ENCODE data around the gene HAUS7. TPM values are rescaled to one million over a fixed set of nuclear protein-coding genes. Genes with fewer than 3 reads are reported as not detected.

Gene HAUS7
- total and polyA plus RNA-seq, 2 of the 8 experiments (the other 6 are each of a cell fraction or from before 2014, with no cell fraction given): 45.4 to 54.0 TPM

DNA sequence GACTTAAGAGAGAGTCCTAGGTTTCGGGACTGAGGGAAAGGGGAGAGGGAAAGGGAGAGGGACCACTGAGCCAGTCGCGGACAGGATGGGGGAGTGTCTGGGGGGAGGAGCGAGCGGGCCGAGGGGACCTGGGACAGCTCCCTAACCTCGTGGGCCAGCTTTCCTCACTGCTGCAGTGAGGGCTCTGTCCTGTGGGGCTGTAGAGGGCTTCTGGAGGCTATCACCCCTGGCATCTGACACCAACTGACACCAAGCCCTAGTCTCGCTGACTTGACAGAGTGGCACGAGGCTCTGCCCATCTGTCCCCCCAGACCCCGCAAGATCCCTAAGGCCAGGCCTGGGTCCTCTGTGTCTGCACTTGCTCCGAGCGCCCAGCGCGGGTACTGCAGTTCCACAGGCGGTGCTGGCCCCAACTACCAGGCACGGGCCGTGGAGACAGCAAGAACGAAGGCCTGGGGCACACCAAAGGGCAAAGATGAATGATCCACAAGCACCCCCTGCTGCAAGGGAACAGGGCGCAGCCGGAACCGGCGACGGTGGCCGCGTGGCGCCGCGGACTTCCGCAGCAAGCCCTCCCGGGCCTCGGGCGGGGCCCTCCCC is 465 bp downstream of the HAUS7 start:
- no peak overlapping the region for H4K91ac ChIP-seq (replicated peaks; ENCODE audit: insufficient read length, low read length)
- no peak overlapping the region for H2BK15ac ChIP-seq (ENCODE audit: low read length)
- no peak overlapping the region for H2BK5ac ChIP-seq (ENCODE audit: low read depth, low read length)
- H3K79me2 ChIP-seq (ENCODE audit: control insufficient read depth in 1 of 2, insufficient read depth in 2 of 2, low read length in 2 of 2): peaks cover 0 to 4% of the 10 kb centered on the region in 2 experiments; a peak in 1 of 4 replicates
- TF ChIP-seq SIN3A (conservative IDR thresholded peaks at IDR 0.05 in 1 of 2, IDR thresholded peaks at IDR 0.05 in 1 of 2; ENCODE audit: low read depth in 1 of 2, low read length in 2 of 2): peak in 1 of 2 experiments; percentile 95
- TF ChIP-seq RXRA (IDR thresholded peaks at IDR 0.05; ENCODE audit: insufficient read depth, low read depth, low read length): no peak
- peak; percentile 77 for TF ChIP-seq MAX (IDR thresholded peaks at IDR 0.05)
- TF ChIP-seq SAP30 (IDR thresholded peaks at IDR 0.05; ENCODE audit: insufficient read depth, insufficient replicate concordance, low read length): peak; percentile 86
- H3K4me2 ChIP-seq (ENCODE audit: insufficient read depth in 1 of 2, low read depth in 2 of 2, low read length in 2 of 2): peak overlapping the region; percentile 83 to 88
- no peak overlapping the region for H2AFZ ChIP-seq (ENCODE audit: low read length)
- H3K18ac ChIP-seq (ENCODE audit: extremely low read depth, low read length): no peak overlapping the region
- peaks cover 3% of the 10 kb centered on the region; the same call in 1 of the 2 replicates for H3K79me1 ChIP-seq (ENCODE audit: low read depth, low read length)
- H3K9ac ChIP-seq (replicated peaks in 1 of 4; ENCODE audit: extremely low read depth in 1 of 4, low read depth in 3 of 4, low read length in 3 of 4): peak overlapping the region; percentile 51 to 79 (median 70); a peak in 6 of 7 replicates
- CTCF ChIA-PET (ENCODE audit: partially characterized antibody): interaction anchor here (0.7 to 7.6 kb wide), 8 partner anchors 9 to 133 kb away, joined by 3 to 84 read pairs (median 16); no protein-coding TSS in a partner anchor
- H3K4ac ChIP-seq (replicated peaks; ENCODE audit: insufficient read length, low read depth, low read length): no peak overlapping the region
- H4K8ac ChIP-seq (ENCODE audit: extremely low read depth, insufficient read depth, low read length): peak overlapping the region; percentile 79; the same call in 1 of the 2 replicates
- H2BK12ac ChIP-seq (ENCODE audit: low read depth, low read length): no peak overlapping the region
- 2% methylated on average over 8 of the region's 32 CpGs; no CpG with 5 or more reads in 1 of the 2 experiments for WGBS, 2 experiments (ENCODE audit: extremely low coverage in 1 of 2, insufficient coverage in 1 of 2, insufficient read length in 1 of 2, insufficient replicate concordance in 2 of 2, low coverage in 1 of 2, low lambda C conversion rate in 2 of 2, missing lambda C conversion rate in 1 of 2)
- H3K9me3 ChIP-seq (ENCODE audit: insufficient read depth in 2 of 2, low read depth in 1 of 2, low read length in 1 of 2): no peaks in the 10 kb centered on the region
- H3K4me3 ChIP-seq (ENCODE audit: extremely low read depth in 1 of 4, insufficient read depth in 2 of 4, low read depth in 3 of 4, low read length in 4 of 4): peak overlapping the region; percentile 53 to 82 (median 76)
- H2BK20ac ChIP-seq (ENCODE audit: low read length): no peak overlapping the region
- no peak overlapping the region for H3K56ac ChIP-seq (replicated peaks; ENCODE audit: insufficient read length, low read depth, low read length)
- no peak overlapping the region for H3K23ac ChIP-seq (ENCODE audit: insufficient read length)
- H3K36me3 ChIP-seq (ENCODE audit: control insufficient read depth in 2 of 4, insufficient read depth in 4 of 4, low read length in 3 of 4): peaks cover 0 to 2% (median under 1%) of the 10 kb centered on the region in 4 experiments; a peak in 3 of 8 replicates
- H4K5ac ChIP-seq (ENCODE audit: insufficient read length, low read depth, low read length): no peak overlapping the region
- H3K14ac ChIP-seq (ENCODE audit: insufficient read length): no peak overlapping the region
- H3K27me3 ChIP-seq (replicated peaks in 1 of 4; ENCODE audit: control insufficient read depth in 3 of 4, extremely low read depth in 1 of 4, insufficient read depth in 3 of 4, low read length in 3 of 4): peaks cover 0 to 8% (median 5%) of the 10 kb centered on the region in 4 experiments; a peak in 5 of 7 replicates
- no peak for DNase-seq (ENCODE audit: low read depth in 1 of 2, low spot score in 2 of 2)
- H3K4me1 ChIP-seq (replicated peaks in 1 of 4; ENCODE audit: control insufficient read depth in 3 of 4, insufficient read depth in 4 of 4, low read length in 3 of 4): peaks cover 0 to 6% (median 0%) of the 10 kb centered on the region in 4 experiments; a peak in 1 of 7 replicates
- no peak overlapping the region for H2BK120ac ChIP-seq (replicated peaks; ENCODE audit: low read depth, low read length)
- no peak for FAIRE-seq
- POLR2A ChIA-PET (ENCODE audit: partially characterized antibody): interaction anchor here (0.7 to 1.2 kb wide), 2 partner anchors 26 to 37 kb away, joined by 3 read pairs; no protein-coding TSS in a partner anchor
- H2AK5ac ChIP-seq (ENCODE audit: low read depth, low read length): no peak overlapping the region
- peaks cover 0 to 4% of the 10 kb centered on the region in 2 experiments for H4K20me1 ChIP-seq (replicated peaks in 1 of 2; ENCODE audit: control insufficient read depth in 1 of 2, insufficient read depth in 2 of 2, low read length in 2 of 2)
- no peak overlapping the region for H3K27ac ChIP-seq (ENCODE audit: low read depth, low read length)
- peaks cover 5% of the 10 kb centered on the region; the same call in 1 of the 2 replicates for H3K23me2 ChIP-seq (ENCODE audit: low read depth, low read length)
